GM19328 (cell line): Measurements from ENCODE around the gene PTK7.

Experiments
- ATAC-seq: cut with Tn5 transposase; IDR thresholded peaks from one replicate; pipeline ENCODE4 v1.9.1; 2021; ENCODE audit warnings: mild to moderate bottlenecking, moderate library complexity; ENCODE audit not compliant: unreplicated experiment

The PTK7 gene

DNA sequence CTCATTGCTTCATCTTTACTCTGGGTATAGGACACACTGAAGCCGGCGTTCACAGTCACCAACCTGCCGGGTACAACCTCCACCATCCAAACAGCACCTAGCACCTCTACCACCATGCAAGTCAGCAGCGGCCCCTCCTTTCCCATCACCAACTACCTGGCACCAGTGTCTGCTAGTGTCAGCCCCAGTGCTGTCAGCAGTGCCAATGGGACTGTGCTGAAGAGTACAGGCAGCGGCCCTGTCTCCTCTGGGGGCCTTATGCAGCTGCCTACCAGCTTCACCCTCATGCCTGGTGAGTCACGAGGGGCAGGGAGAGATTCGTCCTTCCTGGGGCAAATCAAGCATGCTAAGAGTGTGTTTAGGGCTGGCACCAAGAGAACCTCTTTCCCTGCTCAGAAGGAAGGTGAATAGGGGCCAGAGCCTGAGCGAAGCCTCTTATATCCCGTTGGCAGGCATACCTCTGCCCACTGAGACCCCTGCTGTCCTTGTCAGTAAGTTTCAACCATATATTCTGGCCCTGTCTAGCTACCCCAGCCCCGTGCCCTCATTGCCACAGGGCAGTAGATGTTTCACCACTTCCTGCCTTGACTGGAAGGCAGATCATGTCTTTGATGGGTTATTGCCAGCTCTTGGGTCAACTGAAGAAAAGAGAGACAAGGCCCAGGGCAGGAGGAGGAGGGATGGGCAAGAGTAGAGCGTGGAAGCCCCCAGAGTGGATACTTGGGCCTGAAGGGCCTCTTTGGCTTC, 99.7 kb downstream of the PTK7 start:
- no peak for ATAC-seq

DNA sequence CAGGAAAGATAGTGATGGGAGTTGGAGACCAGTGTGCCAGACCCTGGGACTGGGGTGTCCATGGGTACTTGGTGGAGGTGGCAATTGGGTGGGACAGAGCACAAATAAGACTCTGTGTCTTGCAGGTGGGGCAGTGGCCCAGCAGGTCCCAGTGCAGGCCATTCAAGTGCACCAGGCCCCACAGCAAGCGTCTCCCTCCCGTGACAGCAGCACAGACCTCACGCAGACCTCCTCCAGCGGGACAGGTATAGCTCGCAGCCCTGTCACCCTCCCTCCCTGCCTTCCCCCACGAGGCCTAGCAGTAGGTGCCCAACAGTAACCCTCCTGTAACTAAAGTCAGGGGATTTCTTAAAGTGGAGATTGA, 100.3 kb downstream of the PTK7 start:
- no peak for ATAC-seq

DNA sequence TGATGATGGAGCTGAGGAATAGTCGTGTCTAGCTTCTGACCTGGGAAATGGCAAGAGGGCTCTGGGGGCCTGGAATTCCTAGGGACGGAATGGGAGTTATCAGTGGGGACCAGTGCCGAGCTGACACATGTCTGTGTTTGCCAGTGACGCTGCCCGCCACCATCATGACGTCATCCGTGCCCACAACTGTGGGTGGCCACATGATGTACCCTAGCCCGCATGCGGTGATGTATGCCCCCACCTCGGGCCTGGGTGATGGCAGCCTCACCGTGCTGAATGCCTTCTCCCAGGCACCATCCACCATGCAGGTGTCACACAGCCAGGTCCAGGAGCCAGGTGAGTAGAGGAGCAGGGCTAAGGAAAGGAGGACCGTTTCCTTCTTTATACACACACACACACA, 102.0 kb downstream of the PTK7 start:
- no peak for ATAC-seq

DNA sequence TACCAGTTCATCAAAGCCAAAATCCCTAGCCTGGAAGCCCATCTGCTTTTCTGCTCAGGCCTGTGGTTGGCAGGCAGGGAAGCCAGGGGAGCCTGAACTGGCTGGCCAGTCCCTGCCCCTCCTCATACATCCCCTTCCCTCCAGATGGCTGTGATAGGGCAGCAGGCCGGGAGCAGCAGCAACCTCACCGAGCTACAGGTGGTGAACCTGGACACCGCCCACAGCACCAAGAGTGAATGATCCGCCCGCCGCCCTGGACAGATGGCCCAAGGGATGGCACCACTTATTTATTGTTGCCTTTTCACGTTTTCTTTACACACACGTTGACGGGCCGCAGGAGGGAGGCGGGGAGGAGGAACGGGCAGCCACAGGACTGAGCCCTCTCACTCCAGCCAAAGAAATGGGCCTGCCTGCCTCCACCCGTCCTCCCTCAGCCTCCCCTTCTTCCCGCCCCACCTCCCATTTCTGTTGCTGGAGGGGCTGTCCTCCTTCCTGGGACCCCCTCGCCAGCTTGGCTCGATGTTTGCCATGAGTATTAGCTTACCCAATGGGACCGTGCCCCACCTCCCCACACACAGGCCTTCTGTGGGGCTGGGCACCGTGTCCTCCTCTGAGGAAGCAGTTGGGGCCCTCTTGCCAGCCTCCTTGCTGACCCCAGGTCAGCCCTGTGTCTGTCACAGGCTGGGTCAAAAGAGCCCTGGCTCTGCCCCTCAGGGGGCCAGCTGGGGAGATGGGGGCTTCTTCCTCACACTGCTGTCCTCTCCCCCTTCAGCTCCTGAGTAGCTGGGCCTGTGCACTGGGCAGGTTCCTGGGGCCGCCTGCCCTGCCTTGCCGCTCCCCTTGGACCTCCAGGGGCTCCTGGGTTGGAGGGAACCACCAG, 103.1 kb downstream of the PTK7 start:
- ATAC-seq = no peak

- ATAC-seq = no peak
Measured at GRCh38 chr6:43180058-43180457, 103.9 kb downstream of the PTK7 start.

- no peak for ATAC-seq
Measured at GRCh38 chr6:43180985-43181384, 104.9 kb downstream of the PTK7 start.

DNA sequence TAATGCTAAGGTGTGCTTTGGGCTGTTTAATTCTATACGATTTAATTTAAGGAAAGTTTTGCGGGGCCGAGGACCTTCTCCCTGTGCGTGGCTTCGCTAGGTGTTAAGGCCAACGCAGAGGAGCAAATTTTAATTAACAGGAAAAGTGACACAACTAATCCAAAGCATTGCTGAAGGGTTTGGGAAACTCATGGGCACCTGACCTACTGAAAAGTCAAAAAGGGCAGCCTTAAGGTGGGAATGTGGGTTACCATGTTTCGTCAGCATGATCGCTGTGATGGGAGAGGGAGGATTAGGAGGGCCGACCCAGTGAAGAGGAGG, 105.5 kb downstream of the PTK7 start:
- peak; percentile 19 for ATAC-seq

DNA sequence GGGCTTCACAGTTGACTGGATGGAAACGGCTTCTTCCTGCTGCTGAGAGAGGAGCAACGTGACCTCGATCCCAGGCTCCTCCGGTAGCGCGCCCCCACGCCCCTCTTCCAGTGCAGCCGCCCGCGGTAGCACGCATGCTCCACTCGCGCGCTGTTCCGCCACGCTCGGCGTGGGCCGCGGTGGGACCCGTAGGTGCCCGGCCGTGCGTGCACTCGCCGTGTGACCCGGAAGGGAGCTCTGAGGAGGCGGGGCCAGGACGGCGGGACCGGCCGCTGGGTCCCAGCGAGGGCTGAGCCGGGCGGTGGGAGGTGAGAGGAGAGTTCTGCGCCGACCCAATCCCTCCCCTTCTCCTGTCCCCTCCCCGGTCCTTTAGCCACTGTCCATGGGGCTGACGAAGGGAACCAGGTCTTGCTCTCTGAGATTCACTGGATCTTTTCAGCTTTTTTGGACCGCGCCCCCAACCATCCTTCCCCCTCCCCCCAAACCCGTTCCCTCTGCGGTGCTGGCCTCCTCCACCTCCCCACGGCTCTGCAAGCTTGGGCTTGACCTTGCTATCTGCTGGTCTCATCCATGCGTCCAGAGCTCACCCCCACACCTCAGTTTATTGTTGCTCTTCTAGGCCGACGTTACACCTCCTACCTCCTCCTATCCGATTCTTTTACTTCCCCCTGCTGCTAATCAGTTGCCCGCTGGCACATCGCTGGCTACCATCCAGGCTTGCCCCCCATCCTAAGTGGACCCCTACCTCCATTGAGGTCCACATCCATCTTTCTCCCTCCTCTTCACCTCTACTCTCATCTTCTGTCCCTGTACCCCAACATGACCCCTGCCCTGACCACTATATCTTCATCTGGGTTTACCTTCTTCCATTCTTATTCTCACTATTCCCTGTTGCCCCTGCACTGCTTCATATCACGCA, 106.1 kb downstream of the PTK7 start, which contains the start of gene CUL9:
CUL9 (plus strand) TSS at position 255 of the 919 bp plus-strand sequence. CDS start 2,115 bp downstream, outside the sequence.
- ATAC-seq = peak; percentile 97

- no peak for ATAC-seq
Measured at GRCh38 chr6:43183441-43183840, 107.3 kb downstream of the PTK7 start.

- ATAC-seq = no peak
Measured at GRCh38 chr6:43184268-43184985, 108.3 kb downstream of the PTK7 start.

GRCh38 chr6:43185391-43185985, 109.4 kb downstream of the PTK7 start:
- no peak for ATAC-seq

DNA sequence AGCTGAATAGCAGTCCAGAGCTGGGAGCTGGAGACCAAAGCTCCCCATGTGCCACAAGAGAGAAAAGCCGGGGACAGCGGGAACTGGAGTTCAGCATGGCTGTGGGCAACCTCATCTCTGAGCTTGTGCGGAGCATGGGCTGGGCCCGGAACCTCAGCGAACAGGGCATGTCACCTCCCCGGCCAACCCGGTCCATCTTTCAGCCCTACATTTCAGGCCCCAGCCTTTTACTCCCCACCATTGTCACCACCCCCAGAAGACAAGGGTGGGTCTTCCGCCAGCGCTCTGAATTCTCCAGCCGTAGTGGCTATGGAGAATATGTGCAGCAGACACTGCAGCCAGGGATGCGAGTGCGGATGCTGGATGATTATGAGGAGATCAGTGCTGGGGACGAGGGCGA, 109.9 kb downstream of the PTK7 start:
- ATAC-seq = no peak

DNA sequence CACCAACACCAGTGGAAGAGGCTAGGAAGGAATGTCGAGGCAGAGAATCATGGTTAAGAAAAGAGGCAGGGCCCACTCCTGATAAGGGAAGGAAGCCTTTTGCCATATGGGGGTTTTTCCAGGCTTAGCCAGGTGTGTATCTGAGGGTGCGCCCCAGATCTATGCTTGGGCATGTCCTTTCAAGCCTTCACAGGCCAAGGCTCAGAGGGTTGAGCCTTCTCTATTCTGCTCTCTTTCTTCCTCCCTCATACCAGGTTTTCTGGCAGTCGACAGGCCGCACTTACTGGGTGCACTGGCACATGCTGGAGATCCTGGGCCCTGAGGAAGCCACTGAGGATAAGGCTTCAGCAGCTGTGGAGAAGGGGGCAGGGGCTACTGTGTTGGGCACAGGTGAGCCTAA, 110.6 kb downstream of the PTK7 start:
- ATAC-seq = no peak

DNA sequence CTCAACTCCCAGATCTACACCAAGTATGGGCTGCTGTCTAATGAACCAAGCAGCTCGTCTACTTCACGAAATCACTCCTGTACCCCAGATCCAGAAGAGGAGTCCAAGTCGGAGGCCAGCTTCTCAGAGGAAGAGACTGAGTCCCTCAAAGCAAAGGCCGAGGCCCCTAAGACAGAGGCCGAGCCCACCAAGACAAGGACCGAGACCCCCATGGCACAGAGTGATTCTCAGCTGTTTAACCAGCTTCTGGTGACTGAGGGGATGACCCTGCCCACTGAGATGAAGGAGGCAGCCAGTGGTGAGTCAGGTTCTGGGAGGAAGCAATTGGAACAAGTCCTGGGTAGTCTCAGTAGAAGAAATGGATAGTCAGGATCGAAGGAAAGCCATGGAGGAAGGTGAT, 111.7 kb downstream of the PTK7 start:
- ATAC-seq = no peak

GRCh38 chr6:43188426-43188825, 112.3 kb downstream of the PTK7 start:
- no peak for ATAC-seq

GRCh38 chr6:43189776-43190304, 113.7 kb downstream of the PTK7 start:
- ATAC-seq = no peak

GRCh38 chr6:43192911-43193310, 116.8 kb downstream of the PTK7 start:
- no peak for ATAC-seq

DNA sequence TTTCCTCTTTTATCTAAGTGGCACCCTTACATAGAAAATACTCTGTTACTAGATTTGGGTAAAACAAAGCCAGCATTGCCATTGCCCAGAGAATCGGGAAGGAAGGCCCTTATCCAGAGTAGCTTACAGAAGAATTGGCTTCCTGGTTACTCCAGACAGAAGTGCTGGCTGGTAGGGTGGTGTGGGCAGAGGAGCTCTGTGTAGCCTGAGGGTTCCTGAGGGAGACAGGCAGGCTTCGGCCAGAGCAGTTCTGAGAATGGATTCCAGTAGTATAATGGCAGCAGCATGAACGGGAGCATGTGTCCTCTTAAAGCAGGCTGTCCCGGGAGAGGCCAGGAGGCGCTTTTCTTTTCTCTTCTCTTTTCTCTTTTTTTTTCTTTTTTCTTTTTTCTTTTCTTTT, 117.8 kb downstream of the PTK7 start:
- ATAC-seq = no peak

DNA sequence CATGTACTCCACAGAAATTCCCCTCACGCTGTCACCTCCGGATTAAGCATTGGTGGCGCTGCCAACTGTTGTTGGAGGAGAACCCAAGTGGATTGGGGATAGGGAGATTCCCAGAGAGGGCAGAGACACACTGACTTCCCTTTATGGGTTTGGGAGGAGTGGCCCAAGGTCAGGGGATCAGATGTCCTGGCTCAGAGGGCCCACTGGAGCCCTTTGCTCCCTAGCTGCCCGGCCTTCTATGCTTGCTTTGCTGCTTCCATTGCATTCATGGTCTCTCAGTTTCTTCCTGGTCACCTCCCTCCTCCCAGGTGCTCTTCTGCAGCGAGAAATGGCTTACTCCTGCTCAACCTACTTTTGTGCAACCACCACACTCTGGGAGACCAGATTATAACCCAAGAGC, 120.2 kb downstream of the PTK7 start:
- no peak for ATAC-seq

- no peak for ATAC-seq
Measured at GRCh38 chr6:43199912-43200311, 123.8 kb downstream of the PTK7 start.
